ENCODE measurements around the gene PGPEP1.
"Not testable (repeated sequence)": the region's sequence is repeated elsewhere in the genome, so short reads cannot be mapped to it uniquely, and the experiment has no call there.

The PGPEP1 gene

DNA sequence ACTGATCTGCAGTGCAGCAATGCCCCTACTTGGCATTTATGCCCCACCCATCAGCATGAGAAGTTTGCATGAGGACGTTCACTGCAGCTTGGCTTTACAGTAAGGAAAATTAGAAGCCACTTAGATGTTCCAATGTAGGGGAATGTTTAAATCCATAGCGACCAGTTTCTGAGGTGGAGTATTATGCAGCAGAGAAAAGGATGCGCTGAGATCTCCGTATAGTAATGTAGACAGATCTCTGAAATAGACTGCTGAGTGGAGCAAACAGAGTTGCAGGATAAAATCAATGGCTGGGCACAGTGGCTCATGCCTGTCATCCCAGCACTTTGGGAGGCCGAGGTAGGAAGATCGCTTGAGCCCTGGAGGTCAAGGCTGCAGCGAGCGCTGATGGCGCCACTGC, 10.1 kb downstream of the PGPEP1 start:
- H3K27ac ChIP-seq, result no peak overlapping the region
- TF ChIP-seq, protein P1, sequence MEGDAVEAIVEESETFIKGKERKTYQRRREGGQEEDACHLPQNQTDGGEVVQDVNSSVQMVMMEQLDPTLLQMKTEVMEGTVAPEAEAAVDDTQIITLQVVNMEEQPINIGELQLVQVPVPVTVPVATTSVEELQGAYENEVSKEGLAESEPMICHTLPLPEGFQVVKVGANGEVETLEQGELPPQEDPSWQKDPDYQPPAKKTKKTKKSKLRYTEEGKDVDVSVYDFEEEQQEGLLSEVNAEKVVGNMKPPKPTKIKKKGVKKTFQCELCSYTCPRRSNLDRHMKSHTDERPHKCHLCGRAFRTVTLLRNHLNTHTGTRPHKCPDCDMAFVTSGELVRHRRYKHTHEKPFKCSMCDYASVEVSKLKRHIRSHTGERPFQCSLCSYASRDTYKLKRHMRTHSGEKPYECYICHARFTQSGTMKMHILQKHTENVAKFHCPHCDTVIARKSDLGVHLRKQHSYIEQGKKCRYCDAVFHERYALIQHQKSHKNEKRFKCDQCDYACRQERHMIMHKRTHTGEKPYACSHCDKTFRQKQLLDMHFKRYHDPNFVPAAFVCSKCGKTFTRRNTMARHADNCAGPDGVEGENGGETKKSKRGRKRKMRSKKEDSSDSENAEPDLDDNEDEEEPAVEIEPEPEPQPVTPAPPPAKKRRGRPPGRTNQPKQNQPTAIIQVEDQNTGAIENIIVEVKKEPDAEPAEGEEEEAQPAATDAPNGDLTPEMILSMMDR (IDR thresholded peaks at IDR 0.05), result no peak
- no peak overlapping the region for H3K4me3 ChIP-seq
- DNase-seq (ENCODE audit: low spot score), result no peak

- Histone ChIP-seq H3K27ac (no peak overlapping the region), H3K4me3 (no peak overlapping the region)
- TF ChIP-seq, protein P1 (IDR thresholded peaks at IDR 0.05), result no peak
- DNase-seq (ENCODE audit: low spot score), result no peak
These were observed 11.1 kb downstream of the PGPEP1 start for GRCh38 chr19:18351544-18351943.

- no peak for DNase-seq (ENCODE audit: low spot score)
- H3K4me3 ChIP-seq, result no peak overlapping the region
- TF ChIP-seq, protein P1 (IDR thresholded peaks at IDR 0.05), result no peak
- no peak overlapping the region for H3K27ac ChIP-seq
These were observed 13.1 kb downstream of the PGPEP1 start for GRCh38 chr19:18353378-18354005.

- not testable (repeated sequence) for H3K27ac ChIP-seq; DNase-seq (ENCODE audit: low spot score)
These were observed 14.3 kb downstream of the PGPEP1 start for GRCh38 chr19:18354743-18355142.

GRCh38 chr19:18357041-18357440, 16.6 kb downstream of the PGPEP1 start:
- TF ChIP-seq, protein P1 (IDR thresholded peaks at IDR 0.05), result no peak
- DNase-seq (ENCODE audit: low spot score), result no peak
- Histone ChIP-seq H3K4me3 (no peak overlapping the region), H3K27ac (no peak overlapping the region)

More at GRCh38 chr19:18354743-18355142, 14.3 kb downstream of the PGPEP1 start:
- H3K4me3 ChIP-seq, result not testable (repeated sequence)

GRCh38 chr19:18361646-18362045, 21.2 kb downstream of the PGPEP1 start:
- TF ChIP-seq, protein P1 (IDR thresholded peaks at IDR 0.05), result no peak
- Histone ChIP-seq H3K4me3 (no peak overlapping the region), H3K27ac (no peak overlapping the region)
- DNase-seq (ENCODE audit: low spot score), result no peak

DNA sequence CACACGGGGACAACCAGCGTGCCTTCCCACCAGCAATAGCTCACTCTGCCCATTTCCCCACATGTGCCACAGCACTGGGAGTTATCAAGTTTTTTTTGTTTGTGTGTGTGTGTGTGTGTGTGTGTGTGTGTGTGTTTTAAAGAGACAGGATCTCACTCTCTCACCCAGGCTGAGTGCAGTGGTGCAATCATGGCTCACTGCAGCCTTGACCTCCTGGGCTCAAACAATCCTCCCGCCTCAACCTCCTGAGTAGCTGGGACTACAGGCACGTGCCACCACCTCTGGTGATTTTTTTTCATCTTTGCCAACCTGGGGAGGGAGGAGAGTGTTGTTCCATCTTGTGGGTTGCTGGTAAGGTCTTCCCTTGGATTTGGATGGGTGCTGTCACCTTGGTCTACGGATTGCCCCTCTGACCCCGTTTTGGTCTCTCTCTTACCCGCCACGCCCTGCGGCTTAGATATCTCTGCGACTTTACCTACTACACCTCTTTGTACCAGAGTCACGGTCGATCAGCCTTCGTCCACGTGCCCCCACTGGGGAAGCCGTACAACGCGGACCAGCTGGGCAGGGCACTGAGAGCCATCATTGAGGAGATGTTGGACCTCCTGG, 22.6 kb downstream of the PGPEP1 start:
- DNase-seq (ENCODE audit: low spot score), result no peak
- Histone ChIP-seq H3K4me3 (no peak overlapping the region), H3K27ac (no peak overlapping the region)
- TF ChIP-seq, protein P1 (IDR thresholded peaks at IDR 0.05), result no peak
